H1 (cell line): ENCODE measurements around the gene HIPK2.

Experiments used
- BCL11A ChIP-seq, 2 experiments: IDR thresholded peaks; one replicate each; pipeline ENCODE4 v1.6.1; 2011; ENCODE audit warnings: low read depth in 2 of 2, low read length in 2 of 2, mild to moderate bottlenecking in 2 of 2
- BRCA1 ChIP-seq: IDR thresholded peaks from 2 replicates; pipeline ENCODE4 v1.6.1; 2012; ENCODE audit warnings: low read depth, low read length, improper control_type of control experiment
- CTCF ChIP-seq, 3 experiments: IDR thresholded peaks; 1 replicate in 2 of 3; 2 replicates in 1 of 3; pipeline versions ENCODE4 v1.5.1 to v1.6.1; 2011; ENCODE audit warnings: low read length in 3 of 3, mild to moderate bottlenecking in 3 of 3, inconsistent platforms in 2 of 3, low read depth in 1 of 3, moderate library complexity in 1 of 3; ENCODE audit not compliant: insufficient read depth in 1 of 3; ENCODE audit errors: control extremely low read depth in 1 of 3
- EZH2 ChIP-seq: fragments of 200-600 bp; sonication (generic); IDR thresholded peaks from 2 replicates; pipeline ENCODE4 v1.7.1; 2012; ENCODE audit warnings: low read depth, mild to moderate bottlenecking, moderate library complexity, low read length, inconsistent platforms; ENCODE audit not compliant: severe bottlenecking
- GABPA ChIP-seq: IDR thresholded peaks from 2 replicates; pipeline ENCODE4 v1.6.1; 2011; ENCODE audit warnings: mild to moderate bottlenecking, low read length, moderate library complexity, borderline replicate concordance; ENCODE audit not compliant: insufficient read depth
- NRF1 ChIP-seq: IDR thresholded peaks from 2 replicates; pipeline ENCODE4 v1.6.1; 2011; ENCODE audit warnings: mild to moderate bottlenecking, low read depth, low read length, improper control_type of control experiment
- PHF8 ChIP-seq: fragments of 200-600 bp; sonication (generic); conservative IDR thresholded peaks from 2 replicates; pipeline ENCODE4 v1.7.1; 2012; ENCODE audit warnings: low read depth, mild to moderate bottlenecking, inconsistent platforms, low read length, moderate library complexity
- POLR2A ChIP-seq, 2 experiments: IDR thresholded peaks; 1 replicate in 1 of 2; 2 replicates in 1 of 2; pipeline ENCODE4 v1.6.1; 2011; ENCODE audit warnings: low read depth in 2 of 2, low read length in 2 of 2, mild to moderate bottlenecking in 2 of 2; ENCODE audit errors: control extremely low read depth in 1 of 2
- POLR2AphosphoS5 ChIP-seq: IDR thresholded peaks from 2 replicates; pipeline ENCODE4 v1.6.1; 2011; ENCODE audit warnings: low read depth, low read length
- SP2 ChIP-seq: IDR thresholded peaks from 2 replicates; pipeline ENCODE4 v1.6.1; 2012; ENCODE audit warnings: mild to moderate bottlenecking, low read length, inconsistent platforms
- SUZ12 ChIP-seq: fragments of 200-600 bp; sonication (generic); IDR thresholded peaks from 2 replicates; pipeline ENCODE4 v1.6.1; 2012; ENCODE audit warnings: mild to moderate bottlenecking, inconsistent platforms, low read length, moderate library complexity, mixed read lengths
- TCF12 ChIP-seq: IDR thresholded peaks from 2 replicates; pipeline ENCODE4 v1.6.1; 2011; ENCODE audit warnings: low read depth, mild to moderate bottlenecking, low read length
- YY1 ChIP-seq: IDR thresholded peaks from 2 replicates; pipeline ENCODE4 v1.6.1; 2011; ENCODE audit warnings: low read depth, mild to moderate bottlenecking, low read length

- no peak for TF ChIP-seq SUZ12
- TF ChIP-seq SP2 = no peak
- TF ChIP-seq PHF8 = no peak
- TF ChIP-seq POLR2A (IDR thresholded peaks at IDR 0.05; ENCODE audit: control extremely low read depth in 1 of 2, low read depth in 2 of 2, low read length in 2 of 2) = no peak
- TF ChIP-seq CTCF (IDR thresholded peaks at IDR 0.05; ENCODE audit: control extremely low read depth in 1 of 3, insufficient read depth in 1 of 3, low read depth in 1 of 3, low read length in 3 of 3) = no peak
- no peak for TF ChIP-seq BCL11A (IDR thresholded peaks at IDR 0.05; ENCODE audit: low read depth in 2 of 2, low read length in 2 of 2)
- no peak for TF ChIP-seq GABPA
- no peak for TF ChIP-seq EZH2
- TF ChIP-seq TCF12 = no peak
- no peak for TF ChIP-seq YY1
- no peak for TF ChIP-seq NRF1
- TF ChIP-seq BRCA1 = no peak
- TF ChIP-seq POLR2AphosphoS5 = no peak
Measured at GRCh38 chr7:139583826-139584553, 193.8 kb downstream of the HIPK2 start.
